K562 (cell line): Measurements from ENCODE around the gene ADGRE2. TPM values are rescaled to one million over a fixed set of nuclear protein-coding genes. Genes with fewer than 3 reads are reported as not detected.

Experiments used
- ATAC-seq: fragments of 200-7000 bp; cut with Tn5 transposase; 3 replicates; pipeline ENCODE4 v1.9.1; 2020; ENCODE audit warnings: moderate library complexity
- BruUV-seq: library from RNA; stranded (reverse); fragments of 400-500 nt; replicated peaks from 2 replicates; lab custom pipeline; 2021; lab: Mats Ljungman, UMichigan
- CTCF ChIA-PET: fragments of 300-600 bp; formaldehyde crosslinking; extraction: SDS; loops from one replicate; lab custom pipeline; 2021; ENCODE audit warnings: low intra/inter-chr PET ratio; lab: Yijun Ruan, JAX
- POLR2A ChIA-PET: fragments of 300-600, 350-650 bp; sonication (Branson Sonifier 250); formaldehyde crosslinking; extraction: SDS; loops from one replicate; lab custom pipeline; 2021; ENCODE audit warnings: antibody characterized with exemption, inconsistent platforms; lab: Yijun Ruan, JAX
- DNase-seq, 4 experiments: peaks; one replicate each; pipeline versions ENCODE4 v3.0.0 to v3.0.0-alpha.2; 2011 to 2018; ENCODE audit warnings: low spot score in 3 of 4, mixed read lengths in 3 of 4; ENCODE audit errors: extremely low read depth in 1 of 4
- FAIRE-seq: peaks from 2 replicates; lab custom pipeline; 2011; peaks lifted over from hg19 to GRCh38; lab: Jason Lieb, UNC
- H2AFZ ChIP-seq: 2 replicates; pipeline ENCODE4 v1.6.0; 2011; ENCODE audit warnings: low read depth, low read length, control low read depth, inconsistent platforms
- H3K27ac ChIP-seq: fragments of 200-600 bp; 3 replicates; pipeline ENCODE4 v1.8.0; 2011; ENCODE audit warnings: low read depth, mild to moderate bottlenecking, control low read depth, inconsistent platforms, low read length, moderate library complexity, mixed read lengths; ENCODE audit errors: extremely low read depth
- H3K27me3 ChIP-seq, 2 experiments: fragments of 300-600 bp in 1 of 2; 2 replicates in 1 of 2; 3 replicates in 1 of 2; pipeline versions ENCODE4 v1.6.0 to v1.8.0; 2011; ENCODE audit warnings: inconsistent platforms in 2 of 2, low read length in 2 of 2, mild to moderate bottlenecking in 1 of 2, mixed read lengths in 1 of 2, moderate library complexity in 1 of 2; ENCODE audit not compliant: control insufficient read depth in 2 of 2, insufficient read depth in 2 of 2
- H3K36me3 ChIP-seq: fragments of 300-600 bp; 3 replicates; pipeline ENCODE4 v1.8.0; 2011; ENCODE audit warnings: mild to moderate bottlenecking, low read length, inconsistent platforms; ENCODE audit not compliant: control insufficient read depth, insufficient read depth
- H3K4me1 ChIP-seq, 2 experiments: fragments of 200-600 bp in 1 of 2; replicated peaks in 1 of 2; 2 replicates in 1 of 2; 3 replicates in 1 of 2; pipeline versions ENCODE4 v1.5.1 to v1.8.0; 2011; ENCODE audit warnings: inconsistent platforms in 2 of 2, low read length in 2 of 2, mild to moderate bottlenecking in 1 of 2, mixed read lengths in 1 of 2, moderate library complexity in 1 of 2; ENCODE audit not compliant: control insufficient read depth in 2 of 2, insufficient read depth in 2 of 2
- H3K4me2 ChIP-seq: 2 replicates; pipeline ENCODE4 v1.6.1; 2011; ENCODE audit warnings: low read length, control low read depth, inconsistent platforms, mixed read lengths; ENCODE audit not compliant: insufficient read depth
- H3K4me3 ChIP-seq: fragments of 200-600 bp; sonication (generic), shearing (Covaris generic); 2 replicates; pipeline ENCODE4 v1.5.1; 2016; ENCODE audit warnings: control low read depth, inconsistent platforms
- H3K79me2 ChIP-seq: fragments of 200-600 bp; 3 replicates; pipeline ENCODE4 v1.8.0; 2011; ENCODE audit warnings: low read length, inconsistent platforms; ENCODE audit not compliant: control insufficient read depth, insufficient read depth
- H3K9ac ChIP-seq, 2 experiments: 2 replicates each; pipeline versions ENCODE4 v1.6.0 to v1.6.1; 2011; ENCODE audit warnings: low read depth in 2 of 2, low read length in 2 of 2, control low read depth in 1 of 2, inconsistent platforms in 1 of 2, mild to moderate bottlenecking in 1 of 2, mixed read lengths in 1 of 2; ENCODE audit not compliant: insufficient read depth in 1 of 2
- H3K9me1 ChIP-seq: one replicate; pipeline ENCODE4 v1.6.0; 2011; ENCODE audit warnings: inconsistent platforms, mild to moderate bottlenecking, low read length, moderate library complexity; ENCODE audit not compliant: control insufficient read depth, insufficient read depth
- H3K9me3 ChIP-seq: replicated peaks from 2 replicates; pipeline ENCODE4 v1.5.1; 2011; ENCODE audit warnings: low read depth, low read length, inconsistent platforms; ENCODE audit not compliant: control insufficient read depth, insufficient read depth
- H4K20me1 ChIP-seq: replicated peaks from 2 replicates; pipeline ENCODE4 v1.6.1; 2011; ENCODE audit warnings: low read length, inconsistent platforms, mixed read lengths; ENCODE audit not compliant: control insufficient read depth, insufficient read depth
- BHLHE40 ChIP-seq: IDR thresholded peaks from 2 replicates; pipeline ENCODE4 v1.6.1; 2011; ENCODE audit warnings: low read length, improper control_type of control experiment
- CBFA2T3 ChIP-seq: fragments of 450-650 bp; IDR thresholded peaks from 2 replicates; pipeline ENCODE4 v1.6.1; 2017
- CTCF ChIP-seq, 3 experiments: IDR thresholded peaks in 2 of 3; conservative IDR thresholded peaks in 1 of 3; 2 replicates each; pipeline ENCODE4 v1.5.1; 2011 to 2012; ENCODE audit warnings: low read length in 3 of 3, mild to moderate bottlenecking in 3 of 3, control low read depth in 2 of 3, improper control_type of control experiment in 1 of 3, inconsistent platforms in 1 of 3, low read depth in 1 of 3, mixed read lengths in 1 of 3, moderate library complexity in 1 of 3; ENCODE audit not compliant: insufficient read depth in 2 of 3
- EP300 ChIP-seq: IDR thresholded peaks from 2 replicates; pipeline ENCODE4 v1.6.1; 2012; ENCODE audit warnings: low read length, improper control_type of control experiment
- EP400 ChIP-seq: fragments of 450-650 bp; IDR thresholded peaks from 2 replicates; pipeline ENCODE4 v1.6.1; 2017; ENCODE audit warnings: antibody characterized with exemption, mild to moderate bottlenecking, moderate library complexity
- ETV5 ChIP-seq: sonication (generic); formaldehyde crosslinking; IDR thresholded peaks from 2 replicates; pipeline ENCODE4 v1.4.0; 2020; ENCODE audit warnings: low read depth, mild to moderate bottlenecking, missing genetic modification reagents
- GABPB1 ChIP-seq: sonication (generic); formaldehyde crosslinking; IDR thresholded peaks from 2 replicates; pipeline ENCODE4 v1.8.0; 2022; ENCODE audit warnings: mild to moderate bottlenecking, missing genetic modification reagents
- HMGN3 ChIP-seq: IDR thresholded peaks from 2 replicates; pipeline ENCODE4 v1.6.1; 2011; ENCODE audit warnings: borderline replicate concordance, low read depth, mild to moderate bottlenecking, mixed read lengths, low read length; ENCODE audit not compliant: insufficient read length; ENCODE audit errors: extremely low read depth
- JUNB ChIP-seq: fragments of 450-650 bp; formaldehyde crosslinking; conservative IDR thresholded peaks from 2 replicates; pipeline ENCODE4 v1.4.0; 2020; ENCODE audit warnings: mild to moderate bottlenecking
- LARP7 ChIP-seq: fragments of 450-650 bp; IDR thresholded peaks from 2 replicates; pipeline ENCODE4 v1.6.1; 2016
- MCM7 ChIP-seq, 2 experiments: fragments of 450-650 bp; IDR thresholded peaks; 2 replicates each; pipeline ENCODE4 v1.6.1; 2016 to 2018
- NCOA6 ChIP-seq: fragments of 450-650 bp; IDR thresholded peaks from 2 replicates; pipeline ENCODE4 v1.6.1; 2017; ENCODE audit warnings: mild to moderate bottlenecking
- OTX1 ChIP-seq: fragments of 450-650 bp; formaldehyde crosslinking; IDR thresholded peaks from 2 replicates; pipeline ENCODE4 v1.4.0; 2022; ENCODE audit warnings: mild to moderate bottlenecking
- PCBP2 ChIP-seq: fragments of 200-400 bp; formaldehyde crosslinking; IDR thresholded peaks from 2 replicates; pipeline ENCODE4 v1.6.1; 2018; ENCODE audit warnings: low read length, low read depth, mild to moderate bottlenecking, moderate library complexity; ENCODE audit not compliant: poor library complexity, severe bottlenecking
- POLR2A ChIP-seq: fragments of 450-650 bp; conservative IDR thresholded peaks from 2 replicates; pipeline ENCODE4 v1.6.1; 2016
- SMARCC2 ChIP-seq: fragments of 450-650 bp; IDR thresholded peaks from 2 replicates; pipeline ENCODE4 v1.6.1; 2017; ENCODE audit warnings: antibody characterized with exemption, moderate library complexity, mild to moderate bottlenecking, low read depth
- TCF7 ChIP-seq: sonication (generic); IDR thresholded peaks from 2 replicates; pipeline ENCODE4 v1.6.1; 2016; ENCODE audit warnings: antibody characterized with exemption, borderline replicate concordance
- ZNF143 ChIP-seq: sonication (generic); formaldehyde crosslinking; IDR thresholded peaks from 2 replicates; pipeline ENCODE4 v1.9.0; 2022; ENCODE audit warnings: mild to moderate bottlenecking, missing genetic modification reagents
- ZNF253 ChIP-seq: fragments of 250-450 bp; sonication (Bioruptor Pico); conservative IDR thresholded peaks from 2 replicates; pipeline ENCODE4 v1.6.1; 2021; ENCODE audit warnings: mild to moderate bottlenecking
- WGBS: fragments of 100-300 bp; shearing (Covaris generic); methylation state at CpG from one replicate; pipeline ENCODE4 v1.1.6; 2016; ENCODE audit warnings: low coverage, mixed read lengths; ENCODE audit not compliant: insufficient coverage; ENCODE audit errors: missing lambda C conversion rate; 5-methylcytosine and 5-hydroxymethylcytosine counted together
- in situ Hi-C: fragments of 300-500 bp; cut with MboI; formaldehyde crosslinking; loops from 4 replicates; pipeline ENCODE4 v1.15.0; 2018; ENCODE audit warnings: inconsistent platforms, mixed read lengths
- intact Hi-C: fragments of 100-400 bp; cut with micrococcal nuclease; formaldehyde crosslinking; loops from 2 replicates; pipeline ENCODE4 v1.14.2; 2022
- polyA plus RNA-seq, 8 experiments: library from polyadenylated mRNA; depleted of rRNA in 4 of 8; stranded (reverse) in 5 of 8; unstranded in 3 of 8; fragments of >200 nt; fragmentation: Nextera tagmentation in 2 of 8; fragmentation: Illumina TruSeq in 1 of 8; extraction: Ambion mirVana in 2 of 8; extraction: Trizol in 1 of 8; gene quantifications; 2 replicates each; pipeline versions ENCODE4 v1.2.1 to v1.2.3, GENCODE V29; 2011 to 2014; ENCODE audit warnings: inconsistent platforms in 1 of 8, missing spikeins in 1 of 8
- total RNA-seq, 7 experiments: library from RNA; depleted of rRNA in 6 of 7; stranded (reverse); fragments of >200 nt in 6 of 7; fragmentation: Illumina TruSeq in 2 of 7; extraction: Trizol in 2 of 7; gene quantifications; 2 replicates each; pipeline versions ENCODE4 v1.2.1 to v1.2.3, GENCODE V29; 2011 to 2021; ENCODE audit warnings: low replicate concordance in 1 of 7

Gene ADGRE2
- total and polyA plus RNA-seq, 9 of the 15 experiments (the other 6 are each of a cell fraction or from before 2014, with no cell fraction given), result 4.3 to 17.3 (median 9.8) TPM

- FAIRE-seq (no peak), ATAC-seq (no peak), DNase-seq (no peak)
- intact Hi-C loops (no loop called here), in situ Hi-C loops (no loop called here)
- H3K9ac ChIP-seq, result no peak overlapping the region
- H3K9me1 ChIP-seq, result no peaks in the 10 kb centered on the region
- H4K20me1 ChIP-seq, result no peaks in the 10 kb centered on the region
- H3K27me3 ChIP-seq, result no peaks in the 10 kb centered on the region
- no peak overlapping the region for H3K4me2 ChIP-seq
- POLR2A ChIA-PET, result no interaction called here
- peaks cover 7% of the 10 kb centered on the region; the same call in 2 of the 3 replicates for H3K79me2 ChIP-seq
- no TSS peak for BruUV-seq
- WGBS, result 77% methylated on average over 4 of the region's 5 CpGs
- no peaks in the 10 kb centered on the region for H3K9me3 ChIP-seq
- TF ChIP-seq GABPB1 (CRISPR knock-in tag) (no peak), CTCF (IDR thresholded peaks at IDR 0.05 in 2 of 3, conservative IDR thresholded peaks at IDR 0.05 in 1 of 3; ENCODE audit: insufficient read depth in 2 of 3, low read depth in 1 of 3, low read length in 3 of 3) (no peak), PCBP2 (no peak), ZNF253 (CRISPR knock-in tag) (no peak), EP400 (no peak), SMARCC2 (no peak), CBFA2T3 (no peak), EP300 (no peak), ETV5 (CRISPR knock-in tag) (no peak), TCF7 (no peak), BHLHE40 (no peak), POLR2A (no peak), OTX1 (CRISPR knock-in tag) (no peak), JUNB (CRISPR knock-in tag) (no peak), LARP7 (no peak), HMGN3 (no peak), ZNF143 (CRISPR knock-in tag) (no peak), MCM7 (IDR thresholded peaks at IDR 0.05) (no peak), NCOA6 (no peak)
- peaks cover 66% of the 10 kb centered on the region; the same call in 2 of the 3 replicates for H3K36me3 ChIP-seq
- no peak overlapping the region for H3K27ac ChIP-seq
- H3K4me1 ChIP-seq, result peaks cover 0 to under 1% of the 10 kb centered on the region in 2 experiments; a peak in 2 of 5 replicates
- CTCF ChIA-PET, result no interaction called here
- H2AFZ ChIP-seq, result no peak overlapping the region
- H3K4me3 ChIP-seq, result no peak overlapping the region
These were observed 8.2 kb downstream of the ADGRE2 start for GRCh38 chr19:14770136-14770535.
